ENCODE measurements around the gene KLHL2.
A peak's percentile ranks its signal among the peaks of the same experiment; 100 is the strongest.
"Not testable (repeated sequence)": the region's sequence is repeated elsewhere in the genome, so short reads cannot be mapped to it uniquely, and the experiment has no call there.

Gene KLHL2

DNA sequence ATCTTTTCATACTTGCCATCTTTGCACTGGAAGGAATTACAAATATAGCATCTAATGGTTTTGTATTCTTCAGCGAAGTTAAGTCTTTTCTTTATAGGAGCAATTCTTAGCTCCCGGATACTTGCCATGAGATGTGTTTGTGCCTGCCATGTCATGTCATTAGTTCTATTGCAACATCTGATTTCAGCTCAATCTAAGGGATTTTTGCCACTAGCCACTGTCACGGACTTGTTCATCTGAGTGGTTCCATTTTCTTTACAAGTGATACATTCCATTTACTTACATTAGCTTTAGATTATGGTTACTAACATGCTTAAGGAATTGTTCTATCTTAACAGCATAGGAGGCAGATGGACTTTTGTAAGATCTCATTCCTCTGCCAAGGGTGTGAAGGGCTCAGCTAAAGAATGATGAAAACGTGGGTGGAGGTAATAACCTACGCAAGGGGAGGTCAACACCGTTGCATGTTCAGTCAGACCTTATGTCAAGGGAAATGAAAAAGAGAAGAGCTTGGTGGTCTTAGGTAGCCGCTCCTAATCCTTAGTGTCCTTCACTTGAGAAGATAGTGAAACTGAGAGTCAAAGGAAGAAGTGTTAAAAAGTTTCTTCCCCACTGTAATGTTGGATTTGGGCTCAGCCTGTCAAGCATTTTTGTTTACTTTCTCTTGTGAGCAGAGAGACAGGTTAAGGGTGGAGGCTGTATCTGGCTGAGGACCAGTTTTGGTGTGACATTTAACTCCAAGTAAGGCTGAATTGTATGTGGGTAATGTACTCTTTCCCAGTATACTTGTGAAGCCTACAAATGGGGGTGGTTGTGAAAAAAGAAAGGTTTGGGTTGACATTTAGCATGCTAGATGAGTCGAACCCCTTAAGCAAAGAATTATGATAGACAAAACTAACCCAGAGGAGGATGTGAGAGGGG lies 3.6 kb upstream of the KLHL2 start:
- DNase-seq (ENCODE audit: low read depth, low spot score) = no peak

GRCh38 chr4:165204462-165204830 lies 2.9 kb upstream of the KLHL2 start:
- no peak for DNase-seq (ENCODE audit: low read depth, low spot score)

GRCh38 chr4:165207016-165207430 lies 338 bp upstream of the KLHL2 start:
- DNase-seq (ENCODE audit: low read depth, low spot score) = no peak

DNA sequence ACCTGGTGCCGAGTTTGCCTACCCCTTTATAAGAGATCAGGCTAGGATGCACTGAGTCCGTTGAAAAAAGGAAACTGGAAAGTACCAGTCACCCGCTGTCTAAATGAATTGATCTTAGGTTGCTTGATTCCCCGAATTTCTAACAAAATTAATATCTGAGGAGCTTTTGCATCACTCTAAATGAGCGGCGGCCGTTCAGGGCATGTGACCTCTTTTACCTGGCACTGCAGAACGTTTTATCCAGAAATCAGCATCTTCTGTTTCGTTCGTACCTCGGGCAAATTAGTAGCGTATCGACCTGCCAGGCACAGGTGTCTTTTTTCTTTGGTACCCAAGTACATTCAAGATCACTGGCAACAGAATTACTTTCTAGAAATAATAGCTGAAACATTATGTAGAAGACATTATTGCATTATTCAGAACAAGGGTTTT lies 876 bp downstream of the KLHL2 start:
- no peak for DNase-seq (ENCODE audit: low read depth, low spot score)

DNA sequence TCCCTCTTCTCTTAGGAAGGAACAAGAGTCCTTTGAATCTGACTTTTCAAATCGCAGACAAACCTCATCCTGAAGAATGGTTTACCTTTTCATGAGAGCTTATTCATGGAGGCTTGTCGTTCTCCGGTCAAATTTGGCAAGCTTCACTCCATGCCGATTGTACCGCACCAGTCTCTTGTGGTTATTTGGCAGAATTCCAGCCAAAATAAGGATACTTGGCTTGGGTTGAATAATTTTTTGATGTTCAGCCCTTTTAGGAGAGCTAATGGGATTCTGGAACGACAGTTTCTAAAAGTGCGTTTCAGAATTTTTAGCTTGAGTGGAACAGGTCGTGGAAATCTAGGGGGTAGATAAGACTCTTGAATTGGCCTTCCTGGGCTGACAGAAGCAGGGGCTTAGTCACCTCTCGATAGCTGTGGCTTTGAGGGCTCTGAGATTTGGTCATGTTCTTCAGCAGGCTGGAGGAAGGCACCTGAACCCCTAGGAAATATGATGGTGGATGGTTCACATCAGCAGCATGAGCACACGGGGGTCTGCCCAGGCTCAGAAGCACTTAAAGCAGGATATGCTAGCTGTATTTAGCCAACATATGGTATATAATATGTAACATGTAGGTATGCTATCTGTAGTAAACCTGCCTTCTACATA lies 1.5 kb downstream of the KLHL2 start:
- DNase-seq (ENCODE audit: low read depth, low spot score) = no peak

- no peak for DNase-seq (ENCODE audit: low read depth, low spot score)
Measured at GRCh38 chr4:165209796-165210195, 2.4 kb downstream of the KLHL2 start.

GRCh38 chr4:165210566-165210965 lies 3.2 kb downstream of the KLHL2 start:
- DNase-seq (ENCODE audit: low read depth, low spot score) = no peak

DNA sequence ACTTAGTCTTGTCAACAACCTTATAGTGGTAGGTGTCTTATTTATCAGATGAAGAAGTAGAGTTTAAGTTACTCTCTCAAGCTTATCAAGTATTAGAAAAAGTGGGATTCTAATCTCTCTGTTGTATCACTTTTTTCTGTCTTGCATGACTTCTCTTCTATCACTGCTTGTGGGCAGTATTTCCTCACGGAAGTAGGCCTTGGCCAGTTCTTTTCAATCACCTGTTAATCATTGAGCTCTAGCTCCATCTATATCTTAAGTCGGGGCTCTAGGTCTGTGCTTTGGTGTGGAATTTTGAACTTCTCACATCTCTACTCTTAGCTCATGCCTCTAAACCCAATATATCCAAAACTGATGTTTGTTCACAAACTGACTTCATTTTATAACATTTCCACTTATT lies 5.3 kb downstream of the KLHL2 start:
- DNase-seq (ENCODE audit: low read depth, low spot score) = not testable (repeated sequence)

DNA sequence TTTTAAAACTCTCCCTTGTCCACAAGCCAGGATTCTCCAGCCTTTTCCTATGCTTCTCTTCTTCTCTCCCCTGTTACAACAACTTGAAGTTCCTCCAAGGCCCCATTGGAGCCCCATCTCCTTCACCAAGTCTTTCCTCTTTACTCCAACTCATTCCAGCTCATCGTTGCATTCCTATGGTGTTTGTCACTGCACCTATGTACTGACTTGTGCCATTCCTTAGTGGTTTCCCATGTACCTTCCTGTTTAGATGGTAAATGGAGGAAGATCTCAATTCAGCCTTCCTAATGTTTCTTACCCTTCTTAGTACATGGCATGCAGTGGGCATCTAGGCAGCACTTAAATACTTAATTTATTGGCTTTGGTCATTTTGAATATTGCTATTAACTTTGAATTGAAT lies 6.0 kb downstream of the KLHL2 start:
- DNase-seq (ENCODE audit: low read depth, low spot score) = not testable (repeated sequence)

DNA sequence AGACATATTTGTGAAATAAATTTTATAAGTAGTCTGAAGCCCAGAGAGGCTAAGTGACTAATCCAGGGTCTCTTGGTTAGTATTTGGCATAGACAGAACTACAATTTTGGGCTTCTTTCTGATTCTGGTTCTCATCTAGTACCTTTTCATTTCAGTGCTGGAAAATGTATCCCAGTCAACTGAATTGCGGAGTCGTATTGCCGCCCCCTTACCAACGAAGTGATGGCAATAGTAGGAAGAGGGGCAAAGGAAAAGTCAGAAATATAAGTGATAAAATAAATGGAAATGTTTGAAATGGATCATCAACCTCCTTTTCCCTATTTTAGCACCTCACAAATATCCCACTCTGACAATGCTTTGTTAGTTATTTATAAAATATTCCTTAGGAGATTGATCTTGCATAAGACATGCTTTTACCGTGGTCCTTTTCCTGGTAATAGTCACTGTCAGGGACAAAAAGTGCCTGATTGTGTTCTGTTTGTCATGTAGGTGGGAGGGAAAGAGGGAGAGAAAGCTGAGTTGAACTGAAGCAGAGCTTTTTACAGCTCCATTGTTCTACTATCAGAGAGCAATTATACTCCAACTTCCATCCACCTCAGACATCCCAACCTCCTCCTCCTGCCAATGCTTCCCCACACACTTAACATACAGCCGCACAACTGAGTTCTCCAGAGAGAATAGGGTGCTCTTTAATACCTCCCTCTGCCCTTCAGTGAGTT lies 6.8 kb downstream of the KLHL2 start:
- not testable (repeated sequence) for DNase-seq (ENCODE audit: low read depth, low spot score)

DNA sequence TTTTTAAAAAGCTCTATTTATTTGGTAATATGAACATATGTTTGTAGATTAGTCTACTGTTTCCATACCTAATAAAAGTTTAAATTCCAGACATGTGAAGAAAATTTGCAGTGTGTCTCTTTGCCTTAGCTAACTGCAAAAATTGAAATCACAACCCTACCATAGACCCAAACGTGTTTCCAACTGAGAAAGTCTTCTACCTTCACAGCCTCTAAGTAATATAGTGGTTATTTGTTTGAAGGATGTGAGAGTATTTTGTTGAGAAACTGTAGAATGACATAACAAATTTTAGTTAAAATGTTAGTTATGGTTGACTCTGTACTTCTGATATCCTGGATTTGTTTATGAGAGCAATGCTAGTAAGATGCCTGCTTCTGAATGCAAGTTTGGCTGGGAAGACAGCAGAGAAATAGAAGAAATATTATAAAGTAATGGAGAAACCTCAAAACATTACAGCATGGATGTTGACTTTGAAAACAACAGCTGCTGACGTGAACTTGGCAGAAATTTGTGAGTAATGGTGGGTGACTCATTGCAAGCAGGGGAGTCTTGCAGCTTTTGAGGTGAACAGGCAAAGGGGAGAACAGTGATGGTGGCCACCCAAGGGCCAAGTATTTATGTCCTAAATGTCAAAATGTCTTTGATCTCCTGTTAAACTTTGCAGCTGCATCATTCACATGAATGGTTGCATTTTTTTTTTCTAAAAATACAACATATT lies 7.8 kb downstream of the KLHL2 start:
- DNase-seq (ENCODE audit: low read depth, low spot score) = peak; percentile 64

GRCh38 chr4:165215761-165216487 lies 8.6 kb downstream of the KLHL2 start:
- not testable (repeated sequence) for DNase-seq (ENCODE audit: low read depth, low spot score)

- no peak for DNase-seq (ENCODE audit: low read depth, low spot score)
Measured at GRCh38 chr4:165217325-165217724, 10.0 kb downstream of the KLHL2 start.

GRCh38 chr4:165221306-165221705 lies 13.9 kb downstream of the KLHL2 start:
- not testable (repeated sequence) for DNase-seq (ENCODE audit: low read depth, low spot score)

GRCh38 chr4:165221993-165222650 lies 14.8 kb downstream of the KLHL2 start:
- DNase-seq (ENCODE audit: low read depth, low spot score) = not testable (repeated sequence)

- no peak for DNase-seq (ENCODE audit: low read depth, low spot score)
Measured at GRCh38 chr4:165222651-165222994, 15.3 kb downstream of the KLHL2 start.

DNA sequence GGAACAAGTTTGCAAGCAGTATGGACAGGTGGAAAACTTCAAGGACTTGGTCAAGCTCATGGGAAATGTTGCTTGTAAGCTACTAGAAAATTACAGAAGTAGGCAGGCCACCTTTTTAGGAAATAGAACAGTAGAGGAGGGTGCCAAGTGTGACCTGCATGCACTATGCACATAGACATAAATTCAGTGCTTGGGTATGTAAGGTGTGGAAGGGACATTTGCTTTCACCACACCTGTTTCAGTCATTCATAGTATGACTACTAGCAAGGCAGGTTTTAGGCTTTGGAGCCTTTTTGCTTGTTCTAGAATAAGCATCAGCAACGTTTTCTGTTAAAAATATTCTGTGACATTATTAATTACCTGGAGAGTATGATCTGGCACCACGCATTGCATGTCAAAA lies 20.0 kb downstream of the KLHL2 start:
- DNase-seq (ENCODE audit: low read depth, low spot score) = not testable (repeated sequence)

- DNase-seq (ENCODE audit: low read depth, low spot score) = not testable (repeated sequence)
Measured at GRCh38 chr4:165229490-165230200, 22.3 kb downstream of the KLHL2 start.

GRCh38 chr4:165232623-165233433 lies 25.5 kb downstream of the KLHL2 start:
- not testable (repeated sequence) for DNase-seq (ENCODE audit: low read depth, low spot score)

Data from brain pericyte (primary cell).